GM19023 (cell line): ENCODE measurements around the gene HRK.
A peak's percentile ranks its signal among the peaks of the same experiment; 100 is the strongest.

ENCODE experiments used
- ATAC-seq: cut with Tn5 transposase; IDR thresholded peaks from one replicate; pipeline ENCODE4 v1.9.1; 2021; ENCODE audit warnings: mild to moderate bottlenecking, moderate library complexity; ENCODE audit not compliant: unreplicated experiment

The HRK gene

GRCh38 chr12:116881325-116881876 is at the start of gene HRK:
Gene HRK (minus strand): TSS chr12:116881441. CDS start chr12:116881307, 134 bp downstream.
- ATAC-seq: no peak

DNA sequence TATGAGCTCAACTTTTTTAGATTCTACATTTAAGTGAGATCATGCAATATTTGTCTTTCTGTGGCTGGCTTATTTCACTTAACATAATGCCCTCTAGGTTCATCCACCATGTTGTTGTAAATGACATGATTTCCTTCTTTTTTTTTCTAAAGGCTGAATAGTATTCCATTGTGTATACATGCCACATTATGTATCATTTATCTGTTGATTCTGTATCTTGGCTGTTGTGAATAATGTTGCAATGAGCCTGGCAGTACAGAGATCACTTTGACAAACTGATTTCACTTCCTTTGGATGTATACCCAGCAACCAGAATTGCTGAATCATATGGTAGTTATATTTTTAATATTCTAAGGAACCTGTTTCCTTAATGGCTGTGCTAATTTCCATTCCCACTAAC is 48.6 kb upstream of the HRK start:
- ATAC-seq: no peak

GRCh38 chr12:116928504-116928903 is 47.3 kb upstream of the HRK start:
- ATAC-seq: no peak

DNA sequence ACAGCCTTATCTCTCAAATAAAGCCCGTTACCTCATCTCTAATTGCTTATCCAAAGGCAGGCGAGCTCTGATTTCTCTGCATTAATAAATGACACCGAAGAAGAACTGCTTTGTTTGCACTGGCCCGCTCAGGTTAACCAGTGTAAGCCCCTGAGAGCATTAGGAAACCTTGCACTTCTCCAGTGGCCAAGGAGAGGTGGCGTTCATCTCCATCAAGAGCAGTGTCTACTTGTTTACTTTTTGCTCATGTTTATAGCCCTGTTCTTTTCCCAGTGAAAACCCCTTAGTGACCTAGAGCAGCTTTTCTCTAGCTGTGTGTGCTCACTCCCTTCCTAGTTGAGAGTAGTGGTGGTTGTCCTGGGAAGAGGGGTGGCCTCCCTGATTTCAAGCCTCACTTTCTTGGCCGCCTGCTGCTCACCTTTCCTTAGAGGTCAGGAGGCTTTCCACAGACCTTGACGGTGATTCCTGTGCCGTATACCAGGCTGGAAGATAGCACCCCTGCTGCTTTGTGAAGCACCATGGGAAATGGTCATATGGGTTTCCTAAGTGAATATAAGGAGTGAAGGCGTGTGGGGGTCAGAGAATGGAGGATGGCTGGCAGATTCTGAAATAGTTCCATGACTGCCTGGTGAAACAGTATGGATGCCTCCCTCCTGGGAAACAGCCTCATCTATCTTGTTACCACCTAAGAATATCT is 46.2 kb upstream of the HRK start:
- ATAC-seq: no peak

DNA sequence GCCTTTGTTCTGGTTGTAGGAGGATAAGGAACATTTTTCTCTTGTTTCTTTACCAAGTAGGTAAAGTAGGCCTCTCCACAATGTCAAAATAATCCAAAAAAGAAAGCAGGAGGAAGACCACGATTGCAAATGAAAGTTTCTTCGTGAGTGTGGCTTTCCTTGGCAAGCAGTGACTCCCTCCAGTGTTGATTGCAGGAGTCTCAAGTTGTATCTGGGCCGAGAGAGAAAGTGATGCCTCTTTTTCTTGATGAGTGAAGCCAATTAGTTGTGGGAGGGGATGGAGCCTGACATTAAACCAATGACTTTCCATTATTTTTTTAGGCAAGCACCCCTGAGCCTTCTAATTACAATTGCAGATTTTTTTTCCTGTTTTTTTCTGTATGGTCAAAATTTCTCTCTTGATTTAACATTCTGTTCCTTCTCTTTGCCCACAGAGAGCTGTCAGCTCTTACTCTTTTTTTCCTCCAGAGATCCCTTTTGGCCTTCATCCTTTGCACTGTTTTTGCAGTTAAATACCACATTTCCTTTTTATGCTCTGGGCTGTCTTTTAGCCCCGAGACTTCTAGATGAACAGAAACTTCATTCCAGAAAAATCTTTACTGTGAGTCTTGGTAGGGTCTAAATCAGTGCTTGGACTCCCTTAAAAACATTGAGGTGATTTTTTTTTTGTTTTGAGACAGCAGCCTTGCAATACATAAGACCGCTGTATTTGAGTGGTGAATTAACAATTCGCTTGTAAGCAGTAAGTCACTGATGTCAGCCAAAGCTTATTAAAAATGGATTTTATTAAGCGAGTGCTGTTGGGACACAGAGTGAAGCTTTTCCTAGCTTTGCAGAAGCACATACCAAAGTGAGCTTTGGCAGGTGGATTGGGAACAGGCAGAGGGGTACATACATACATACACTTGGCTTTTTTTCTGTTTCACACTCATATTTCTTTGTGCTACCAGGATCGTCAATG is 45.3 kb upstream of the HRK start:
- no peak for ATAC-seq

GRCh38 chr12:116924558-116925453 is 43.6 kb upstream of the HRK start:
- no peak for ATAC-seq

DNA sequence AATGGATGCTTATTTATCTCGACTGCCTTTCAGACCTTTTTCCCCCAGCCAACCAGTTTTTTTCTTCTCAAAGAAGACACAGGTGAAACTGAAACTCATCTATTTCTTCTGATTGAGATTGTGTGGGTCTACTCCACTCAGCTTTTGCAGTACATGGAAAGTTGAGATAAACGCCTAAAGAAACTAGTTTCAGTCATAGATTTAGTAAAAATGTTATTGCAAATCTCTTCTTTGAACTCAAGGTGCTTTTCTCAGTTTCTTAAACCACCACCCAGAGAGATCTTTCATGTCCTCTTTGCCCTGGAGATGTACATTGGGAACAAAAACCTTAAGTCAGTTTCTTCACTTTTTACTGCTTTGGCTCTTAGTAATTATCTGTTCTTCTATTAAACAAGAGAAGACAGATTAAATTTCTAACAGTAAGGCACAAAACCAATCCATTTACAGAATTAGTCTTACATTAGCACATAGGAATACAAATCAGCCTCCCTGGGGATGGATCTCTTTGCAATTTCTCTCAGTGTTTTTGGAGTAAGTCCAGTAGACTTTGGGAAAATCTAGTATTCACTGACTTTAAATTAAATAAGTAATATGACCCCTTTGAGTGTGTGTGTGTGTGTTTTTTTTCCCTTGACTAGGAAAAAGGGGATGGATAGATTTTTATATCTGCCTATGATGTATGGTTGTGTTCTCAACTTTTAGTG is 41.1 kb upstream of the HRK start:
- ATAC-seq: peak; percentile 46

DNA sequence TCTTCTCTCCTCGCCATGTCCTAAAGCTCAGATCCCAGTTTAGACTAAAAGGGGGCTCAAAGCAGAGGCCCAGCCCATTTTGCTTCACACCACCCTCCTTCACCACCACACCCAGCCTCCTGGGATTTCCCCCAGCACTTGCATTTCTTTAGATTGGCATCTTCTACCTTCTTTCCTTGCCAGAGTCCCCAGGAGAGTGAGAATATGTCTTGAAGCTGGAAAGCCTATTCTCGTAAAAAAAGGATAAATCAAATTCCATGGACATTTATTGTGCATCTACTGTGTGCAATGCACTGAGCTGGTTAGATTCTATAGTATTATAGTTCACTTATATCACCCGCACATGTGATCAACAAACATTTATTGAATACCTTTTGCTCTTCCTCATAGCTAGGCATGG is 39.7 kb upstream of the HRK start:
- ATAC-seq: no peak

- no peak for ATAC-seq
These were observed 38.7 kb upstream of the HRK start for GRCh38 chr12:116919706-116920485.

DNA sequence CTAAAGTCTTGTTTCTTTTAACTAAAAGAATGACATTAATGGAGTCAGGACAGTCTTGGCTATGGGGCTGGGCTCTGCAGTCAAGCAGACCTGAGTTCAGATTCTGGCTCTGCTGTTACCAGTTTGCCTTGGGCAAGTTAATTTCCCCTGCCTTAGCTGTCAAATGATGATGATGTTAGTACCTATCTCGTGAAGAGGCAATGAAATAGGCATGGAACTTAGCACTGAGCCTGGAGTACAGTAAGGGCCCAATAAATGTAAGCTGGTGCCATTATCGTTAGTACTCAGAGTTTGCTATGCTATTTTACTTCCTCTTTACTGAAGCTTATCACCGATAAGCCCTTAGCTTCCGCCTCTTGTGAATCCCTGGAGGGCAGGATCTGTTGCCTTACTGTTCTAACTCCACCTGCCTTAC is 38.0 kb upstream of the HRK start:
- no peak for ATAC-seq

- no peak for ATAC-seq
These were observed 37.2 kb upstream of the HRK start for GRCh38 chr12:116918464-116918863.

DNA sequence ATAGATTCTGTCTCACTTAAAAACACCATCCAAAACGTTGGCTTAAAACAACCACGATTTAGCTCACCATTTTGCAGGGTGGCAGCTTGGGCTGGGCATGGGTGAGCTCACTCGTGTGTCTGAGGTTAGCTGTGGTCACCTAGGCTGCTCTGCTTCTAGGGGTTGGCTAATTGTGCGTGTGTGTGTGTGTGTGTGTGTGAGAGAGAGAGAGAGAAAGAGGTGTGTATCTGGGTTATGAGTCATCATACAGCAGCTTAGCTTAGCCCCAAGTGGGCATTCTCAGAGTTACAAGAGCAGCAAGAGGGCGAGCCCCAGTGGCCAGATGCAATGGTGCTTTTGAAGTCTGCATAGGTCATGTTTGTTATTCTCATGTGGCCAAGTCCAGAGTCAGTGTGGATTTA is 35.5 kb upstream of the HRK start:
- ATAC-seq: peak; percentile 88

DNA sequence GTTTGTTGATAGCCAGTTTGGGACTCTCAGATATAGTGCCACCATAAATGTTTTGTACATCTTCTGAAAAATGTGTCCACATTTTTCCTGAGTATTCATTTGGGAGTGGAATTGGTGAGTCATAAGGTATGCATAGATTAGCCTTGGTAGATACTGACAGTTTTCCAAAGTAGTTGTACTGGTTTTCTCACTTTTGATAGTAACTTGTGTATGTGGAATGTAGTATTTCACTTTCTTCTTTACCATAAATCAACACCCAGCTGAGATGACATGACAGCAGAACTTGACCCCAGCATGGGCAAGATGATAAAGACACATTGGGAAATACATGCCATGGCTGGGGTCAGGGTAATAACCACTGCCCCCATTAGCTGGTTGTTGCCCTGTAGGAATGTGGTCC is 34.9 kb upstream of the HRK start:
- ATAC-seq: no peak

GRCh38 chr12:116915326-116915725 is 34.1 kb upstream of the HRK start:
- no peak for ATAC-seq

- ATAC-seq: peak; percentile 91
These were observed 29.6 kb upstream of the HRK start, which contains the start of gene FBXW8 for GRCh38 chr12:116910645-116911451. Gene FBXW8 (plus strand): TSS chr12:116910950. CDS start chr12:116911038, 88 bp downstream.

GRCh38 chr12:116910280-116910644 is 29.0 kb upstream of the HRK start:
- ATAC-seq: no peak

GRCh38 chr12:116906285-116906684 is 25.0 kb upstream of the HRK start:
- ATAC-seq: no peak

DNA sequence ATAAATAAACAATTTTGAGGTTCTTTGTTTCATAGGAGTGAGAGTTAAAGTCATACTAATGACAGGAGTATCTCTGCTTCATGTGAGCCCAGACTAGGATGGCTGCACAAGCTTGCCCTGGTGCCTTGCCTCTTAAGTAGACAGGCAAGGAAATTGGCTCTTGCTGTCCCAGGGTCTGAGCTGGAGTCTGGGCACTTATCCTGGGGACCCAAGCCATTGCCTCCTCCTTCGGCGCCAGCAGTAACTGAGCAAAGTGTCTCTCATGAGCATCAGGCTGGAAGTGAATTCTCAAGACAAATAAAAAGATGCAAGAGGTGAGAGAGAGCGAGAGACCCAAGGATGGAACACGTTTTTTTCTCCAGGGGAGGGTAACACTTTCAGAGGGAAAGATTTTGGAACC is 22.6 kb upstream of the HRK start:
- ATAC-seq: no peak
